H9 (cell line): ENCODE measurements around the gene SETD1A. TPM values are rescaled to one million over a fixed set of nuclear protein-coding genes. Genes with fewer than 3 reads are reported as not detected.

ENCODE experiments used
- DNase-seq: peaks from one replicate; pipeline ENCODE4 v3.0.0-alpha.2; 2017
- H2AFZ ChIP-seq: one replicate; pipeline ENCODE4 v1.6.1; 2013; ENCODE audit warnings: mild to moderate bottlenecking, low read length, control low read depth, moderate library complexity
- H2AK5ac ChIP-seq: 2 replicates; pipeline ENCODE4 v1.6.1; 2013; ENCODE audit warnings: low read length, control low read depth, mixed read lengths; ENCODE audit not compliant: insufficient read length
- H2BK120ac ChIP-seq: one replicate; pipeline ENCODE4 v1.6.1; 2013; ENCODE audit warnings: low read depth, mild to moderate bottlenecking, low read length, control low read depth, inconsistent platforms; ENCODE audit not compliant: poor library complexity, severe bottlenecking
- H2BK12ac ChIP-seq: 2 replicates; pipeline ENCODE4 v1.6.1; 2013; ENCODE audit warnings: low read length, control low read depth, mixed read lengths, low read depth; ENCODE audit not compliant: insufficient read length
- H2BK15ac ChIP-seq: 2 replicates; pipeline ENCODE4 v1.6.1; 2013; ENCODE audit warnings: low read depth, low read length, control low read depth
- H2BK20ac ChIP-seq: one replicate; pipeline ENCODE4 v1.6.1; 2013; ENCODE audit warnings: low read depth, mild to moderate bottlenecking, low read length, control low read depth, inconsistent platforms; ENCODE audit not compliant: poor library complexity, severe bottlenecking
- H2BK5ac ChIP-seq: 2 replicates; pipeline ENCODE4 v1.6.1; 2013; ENCODE audit warnings: low read length, control low read depth, mixed read lengths; ENCODE audit not compliant: insufficient read length
- H3K14ac ChIP-seq: 2 replicates; pipeline ENCODE4 v1.6.1; 2013; ENCODE audit warnings: low read length, control low read depth; ENCODE audit not compliant: insufficient read depth
- H3K18ac ChIP-seq: 2 replicates; pipeline ENCODE4 v1.6.1; 2013; ENCODE audit warnings: low read depth, mild to moderate bottlenecking, mixed read lengths, low read length, control low read depth; ENCODE audit not compliant: insufficient read length
- H3K23ac ChIP-seq: 2 replicates; pipeline ENCODE4 v1.6.1; 2013; ENCODE audit warnings: low read length, control low read depth, mixed read lengths, low read depth; ENCODE audit not compliant: insufficient read length
- H3K23me2 ChIP-seq: 2 replicates; pipeline ENCODE4 v1.6.1; 2013; ENCODE audit warnings: low read depth, mild to moderate bottlenecking, mixed read lengths, low read length, control low read depth; ENCODE audit not compliant: insufficient read length, poor library complexity, severe bottlenecking
- H3K27ac ChIP-seq: 2 replicates; pipeline ENCODE4 v1.5.1; 2013; ENCODE audit warnings: low read length, control low read depth, mixed read lengths, low read depth; ENCODE audit not compliant: insufficient read length
- H3K27me3 ChIP-seq: 2 replicates; pipeline ENCODE4 v1.6.1; 2013; ENCODE audit warnings: low read length, control low read depth, inconsistent platforms; ENCODE audit not compliant: insufficient read depth
- H3K4ac ChIP-seq: 2 replicates; pipeline ENCODE4 v1.6.1; 2013; ENCODE audit warnings: low read depth, mild to moderate bottlenecking, control low read depth, inconsistent platforms, low read length, moderate library complexity
- H3K4me1 ChIP-seq: 2 replicates; pipeline ENCODE4 v1.6.1; 2013; ENCODE audit warnings: low read length, control low read depth, inconsistent platforms; ENCODE audit not compliant: insufficient read depth
- H3K4me2 ChIP-seq: 2 replicates; pipeline ENCODE4 v1.6.1; 2013; ENCODE audit warnings: low read length, control low read depth, mixed read lengths; ENCODE audit not compliant: insufficient read length, insufficient read depth
- H3K56ac ChIP-seq: 2 replicates; pipeline ENCODE4 v1.6.1; 2013; ENCODE audit warnings: low read depth, mild to moderate bottlenecking, mixed read lengths, low read length, control low read depth; ENCODE audit not compliant: insufficient read length
- H3K79me1 ChIP-seq: 2 replicates; pipeline ENCODE4 v1.6.1; 2013; ENCODE audit warnings: low read depth, mild to moderate bottlenecking, moderate library complexity, low read length, control low read depth, inconsistent platforms; ENCODE audit not compliant: insufficient read depth, poor library complexity, severe bottlenecking
- H3K79me2 ChIP-seq: 2 replicates; pipeline ENCODE4 v1.6.1; 2013; ENCODE audit warnings: low read length, control low read depth, inconsistent platforms; ENCODE audit not compliant: insufficient read depth
- H3K9ac ChIP-seq: 2 replicates; pipeline ENCODE4 v1.6.1; 2013; ENCODE audit warnings: low read length, control low read depth, mixed read lengths; ENCODE audit not compliant: insufficient read length; ENCODE audit errors: extremely low read depth
- H3K9me3 ChIP-seq: one replicate; pipeline ENCODE4 v1.6.1; 2013; ENCODE audit warnings: low read depth, low read length, inconsistent platforms; ENCODE audit not compliant: control insufficient read depth
- H3T11ph ChIP-seq: one replicate; pipeline ENCODE4 v1.6.1; 2013; ENCODE audit warnings: mild to moderate bottlenecking, low read length, control low read depth, inconsistent platforms
- H4K20me1 ChIP-seq: one replicate; pipeline ENCODE4 v1.6.1; 2013; ENCODE audit not compliant: control insufficient read depth, insufficient read length, insufficient read depth
- H4K5ac ChIP-seq: 2 replicates; pipeline ENCODE4 v1.6.1; 2013; ENCODE audit warnings: low read depth, mild to moderate bottlenecking, mixed read lengths, low read length, control low read depth; ENCODE audit not compliant: insufficient read length
- H4K8ac ChIP-seq: replicated peaks from 2 replicates; pipeline ENCODE4 v1.6.1; 2013; ENCODE audit warnings: low read length, control low read depth, mixed read lengths, low read depth; ENCODE audit not compliant: insufficient read length
- H4K91ac ChIP-seq: 2 replicates; pipeline ENCODE4 v1.6.1; 2013; ENCODE audit warnings: low read depth, mild to moderate bottlenecking, moderate library complexity, mixed read lengths, low read length, control low read depth; ENCODE audit not compliant: insufficient read length
- H3K27ac Mint-ChIP-seq, 3 experiments: 2 replicates in 2 of 3; 3 replicates in 1 of 3; pipeline ENCODE4 v1.8.0; 2020 to 2021; ENCODE audit warnings: mixed read lengths in 3 of 3, mild to moderate bottlenecking in 1 of 3, moderate library complexity in 1 of 3
- H3K27me3 Mint-ChIP-seq: 2 replicates; pipeline ENCODE4 v1.8.0; 2021; ENCODE audit warnings: low read depth, mild to moderate bottlenecking, moderate library complexity, mixed read lengths
- H3K36me3 Mint-ChIP-seq, 3 experiments: 2 replicates in 2 of 3; 3 replicates in 1 of 3; pipeline ENCODE4 v1.8.0; 2020 to 2021; ENCODE audit warnings: low read depth in 3 of 3, mixed read lengths in 3 of 3; ENCODE audit not compliant: insufficient read depth in 1 of 3
- H3K4me1 Mint-ChIP-seq, 2 experiments: 2 replicates each; pipeline ENCODE4 v1.8.0; 2020; ENCODE audit warnings: mixed read lengths in 2 of 2
- H3K4me3 Mint-ChIP-seq, 2 experiments: 2 replicates in 1 of 2; 3 replicates in 1 of 2; pipeline ENCODE4 v1.8.0; 2020 to 2021; ENCODE audit warnings: mild to moderate bottlenecking in 2 of 2, mixed read lengths in 2 of 2, moderate library complexity in 1 of 2
- H3K9me3 Mint-ChIP-seq, 2 experiments: 2 replicates in 1 of 2; 3 replicates in 1 of 2; pipeline ENCODE4 v1.8.0; 2020; ENCODE audit warnings: mild to moderate bottlenecking in 2 of 2, mixed read lengths in 2 of 2, moderate library complexity in 1 of 2
- CTCF ChIP-seq: fragments of 200-600 bp; sonication (generic); conservative IDR thresholded peaks from 3 replicates; pipeline ENCODE4 v1.8.0; 2021; ENCODE audit warnings: antibody characterized with exemption, mild to moderate bottlenecking
- WGBS: extraction: QIAGEN DNeasy Blood & Tissue Kit; methylation state at CpG from one replicate; pipeline ENCODE4 v1.1.7; 2013; ENCODE audit warnings: missing lambda C conversion rate, low lambda C conversion rate, mixed read lengths; ENCODE audit not compliant: insufficient read length; ENCODE audit errors: extremely low coverage; 5-methylcytosine and 5-hydroxymethylcytosine counted together
- total RNA-seq: library from RNA; stranded (reverse); gene quantifications from 2 replicates; pipeline ENCODE4 v1.2.1, GENCODE V29; 2021

Gene SETD1A
- total RNA-seq, 1 experiment from 2014 or later, result 36.9 TPM

- DNase-seq, result no peak
- Histone ChIP-seq H3K23ac (no peak overlapping the region), H4K8ac (no peak overlapping the region), H3K14ac (no peak overlapping the region), H3K56ac (no peak overlapping the region), H4K91ac (no peak overlapping the region), H3K79me2 (no peaks in the 10 kb centered on the region; the same call in 1 of the 2 replicates), H3K4me1 (peaks cover 3% of the 10 kb centered on the region; the same call in 1 of the 2 replicates), H2AK5ac (no peak overlapping the region), H3T11ph (no peak overlapping the region), H3K4ac (no peak overlapping the region), H4K5ac (no peak overlapping the region), H3K27me3 (no peaks in the 10 kb centered on the region), H3K18ac (no peak overlapping the region), H4K20me1 (no peaks in the 10 kb centered on the region), H2BK15ac (no peak overlapping the region), H3K4me2 (no peak overlapping the region), H2BK12ac (no peak overlapping the region), H2BK120ac (no peak overlapping the region), H2BK20ac (no peak overlapping the region), H3K23me2 (peaks cover 5% of the 10 kb centered on the region), H2BK5ac (no peak overlapping the region), H3K79me1 (no peaks in the 10 kb centered on the region), H3K9me3 (no peaks in the 10 kb centered on the region), H3K9ac (no peak overlapping the region), H3K27ac (no peak overlapping the region), H2AFZ (no peak overlapping the region)
- Mint-ChIP-seq H3K4me1 (peaks cover 24 to 43% of the 10 kb centered on the region in 2 experiments), H3K9me3 (no peaks in the 10 kb centered on the region; a peak in 1 of 5 replicates), H3K27ac (peak overlapping the region in 1 of 3 experiments; percentile 62; a peak in 1 of 7 replicates), H3K36me3 (no peaks in the 10 kb centered on the region; a peak in 1 of 7 replicates), H3K4me3 (no peak overlapping the region), H3K27me3 (peaks cover 19% of the 10 kb centered on the region)
- no peak for TF ChIP-seq CTCF
- WGBS, result no CpG with 5 or more reads among the region's 6 CpGs
Observed at GRCh38 chr16:31007684-31008083, 50.1 kb downstream of the SETD1A start.
